MM.1S (cell line): Measurements from ENCODE around the gene AIP.

Experiments
- DNase-seq: peaks from one replicate; pipeline ENCODE4 v3.0.0-alpha.2; 2015
- H2AFZ ChIP-seq: fragments of 300-600 bp; sonication (generic); 2 replicates; pipeline ENCODE4 v1.6.0; 2016; ENCODE audit warnings: antibody characterized with exemption, low read length
- H3F3A ChIP-seq: fragments of 300-600 bp; sonication (generic); 2 replicates; pipeline ENCODE4 v1.6.1; 2016; ENCODE audit warnings: mild to moderate bottlenecking, antibody characterized with exemption, low read length, moderate library complexity, mixed read lengths; ENCODE audit not compliant: insufficient read depth
- H3K27ac ChIP-seq: fragments of 300-600 bp; sonication (generic); 2 replicates; pipeline ENCODE4 v1.5.1; 2016; ENCODE audit warnings: mild to moderate bottlenecking, low read length
- H3K27me3 ChIP-seq: fragments of 300-600 bp; sonication (generic); replicated peaks from 2 replicates; pipeline ENCODE4 v1.6.0; 2016; ENCODE audit warnings: low read length; ENCODE audit not compliant: insufficient read depth
- H3K36me3 ChIP-seq: fragments of 300-600 bp; sonication (generic); replicated peaks from 2 replicates; pipeline ENCODE4 v1.6.1; 2016; ENCODE audit warnings: mild to moderate bottlenecking, low read length, mixed read lengths; ENCODE audit not compliant: insufficient read depth
- H3K4me1 ChIP-seq: fragments of 300-600 bp; sonication (generic); 2 replicates; pipeline ENCODE4 v1.6.1; 2016; ENCODE audit warnings: low read length, mixed read lengths
- H3K4me2 ChIP-seq: fragments of 300-600 bp; sonication (generic); 2 replicates; pipeline ENCODE4 v1.6.0; 2016; ENCODE audit warnings: low read depth, low read length
- H3K4me3 ChIP-seq: fragments of 300-600 bp; sonication (generic); 2 replicates; pipeline ENCODE4 v1.5.1; 2016; ENCODE audit warnings: low read length, mixed read lengths
- H3K79me2 ChIP-seq: fragments of 300-600 bp; sonication (generic); 2 replicates; pipeline ENCODE4 v1.6.1; 2016; ENCODE audit warnings: mixed run types, low read length, mixed read lengths
- H3K9ac ChIP-seq: fragments of 300-600 bp; sonication (generic); 2 replicates; pipeline ENCODE4 v1.6.1; 2016; ENCODE audit warnings: low read length, mixed read lengths
- H3K9me2 ChIP-seq: fragments of 300-600 bp; sonication (generic); replicated peaks from 2 replicates; pipeline ENCODE4 v1.6.1; 2016; ENCODE audit warnings: mild to moderate bottlenecking, low read length, mixed read lengths; ENCODE audit not compliant: insufficient read depth
- H3K9me3 ChIP-seq: fragments of 300-600 bp; sonication (generic); replicated peaks from 2 replicates; pipeline ENCODE4 v1.6.1; 2016; ENCODE audit warnings: mild to moderate bottlenecking, low read length, mixed read lengths; ENCODE audit not compliant: insufficient read depth
- H4K20me1 ChIP-seq: fragments of 300-600 bp; sonication (generic); 2 replicates; pipeline ENCODE4 v1.6.1; 2016; ENCODE audit warnings: mild to moderate bottlenecking, low read length, moderate library complexity, mixed read lengths; ENCODE audit not compliant: insufficient read depth
- CTCF ChIP-seq: fragments of 300-600 bp; sonication (generic); IDR thresholded peaks from 2 replicates; pipeline ENCODE4 v1.5.1; 2016; ENCODE audit warnings: antibody characterized with exemption, low read length, mixed read lengths
- EZH2 ChIP-seq: fragments of 300-600 bp; sonication (generic); optimal IDR thresholded peaks from 2 replicates; pipeline ENCODE3; 2017; ENCODE audit warnings: low read depth, mild to moderate bottlenecking, antibody characterized with exemption, low read length, mixed read lengths
- EZH2phosphoT487 ChIP-seq: fragments of 300-600 bp; sonication (generic); IDR thresholded peaks from 2 replicates; pipeline ENCODE4 v1.6.1; 2018; ENCODE audit warnings: antibody characterized with exemption, low read length

Gene AIP

GRCh38 chr11:67514116-67514515 lies 31.3 kb downstream of the AIP start:
- H3K79me2 ChIP-seq: no peaks in the 10 kb centered on the region
- H3K4me3 ChIP-seq: no peak overlapping the region
- DNase-seq: no peak
- no peaks in the 10 kb centered on the region for H3K36me3 ChIP-seq
- H2AFZ ChIP-seq: no peak overlapping the region
- TF ChIP-seq EZH2 (no peak), EZH2phosphoT487 (no peak)
- peaks cover 76% of the 10 kb centered on the region for H3K27me3 ChIP-seq
- no peak overlapping the region for H3K4me2 ChIP-seq
- no peak overlapping the region for H3K9ac ChIP-seq
- H3K27ac ChIP-seq: no peak overlapping the region
- H3F3A ChIP-seq: no peaks in the 10 kb centered on the region
- H3K4me1 ChIP-seq: no peaks in the 10 kb centered on the region
- no peaks in the 10 kb centered on the region for H3K9me3 ChIP-seq
- H4K20me1 ChIP-seq: no peaks in the 10 kb centered on the region; the same call in 1 of the 2 replicates
- no peaks in the 10 kb centered on the region for H3K9me2 ChIP-seq

GRCh38 chr11:67516806-67517205 lies 34.0 kb downstream of the AIP start:
- H3K4me1 ChIP-seq: no peaks in the 10 kb centered on the region
- no peak overlapping the region for H3K9ac ChIP-seq
- peaks cover 71% of the 10 kb centered on the region for H3K27me3 ChIP-seq
- no peak for DNase-seq
- no peaks in the 10 kb centered on the region for H3K79me2 ChIP-seq
- H3K4me2 ChIP-seq: no peak overlapping the region
- no peak overlapping the region for H3K4me3 ChIP-seq
- H3K27ac ChIP-seq: no peak overlapping the region
- no peaks in the 10 kb centered on the region for H3K9me2 ChIP-seq
- no peaks in the 10 kb centered on the region; the same call in 1 of the 2 replicates for H4K20me1 ChIP-seq
- no peaks in the 10 kb centered on the region for H3K36me3 ChIP-seq
- no peaks in the 10 kb centered on the region for H3K9me3 ChIP-seq
- H2AFZ ChIP-seq: no peak overlapping the region
- no peaks in the 10 kb centered on the region for H3F3A ChIP-seq
- TF ChIP-seq CTCF (no peak), EZH2phosphoT487 (no peak), EZH2 (no peak)

- no peaks in the 10 kb centered on the region for H3K9me3 ChIP-seq
- H3K9ac ChIP-seq: no peak overlapping the region
- no peak overlapping the region for H2AFZ ChIP-seq
- no peak overlapping the region for H3K27ac ChIP-seq
- H4K20me1 ChIP-seq: no peaks in the 10 kb centered on the region; the same call in 1 of the 2 replicates
- no peaks in the 10 kb centered on the region for H3K9me2 ChIP-seq
- H3K79me2 ChIP-seq: no peaks in the 10 kb centered on the region
- no peaks in the 10 kb centered on the region for H3K36me3 ChIP-seq
- DNase-seq: no peak
- TF ChIP-seq EZH2phosphoT487 (no peak), CTCF (no peak), EZH2 (no peak)
- H3K4me3 ChIP-seq: no peak overlapping the region
- no peak overlapping the region for H3K4me2 ChIP-seq
- H3F3A ChIP-seq: no peaks in the 10 kb centered on the region
- H3K27me3 ChIP-seq: peaks cover 71% of the 10 kb centered on the region
- no peaks in the 10 kb centered on the region for H3K4me1 ChIP-seq
These were observed 35.1 kb downstream of the AIP start for GRCh38 chr11:67517784-67518552.

GRCh38 chr11:67519726-67520125 lies 36.9 kb downstream of the AIP start:
- no peak overlapping the region for H3K4me2 ChIP-seq
- TF ChIP-seq CTCF (no peak), EZH2phosphoT487 (no peak), EZH2 (no peak)

More at GRCh38 chr11:67519726-67520125, 36.9 kb downstream of the AIP start:
- Histone ChIP-seq H2AFZ (no peak overlapping the region), H3K79me2 (no peaks in the 10 kb centered on the region), H3K27ac (no peak overlapping the region), H3K4me3 (no peak overlapping the region), H3K9me3 (no peaks in the 10 kb centered on the region), H3K9me2 (no peaks in the 10 kb centered on the region), H3K36me3 (no peaks in the 10 kb centered on the region), H3K4me1 (no peaks in the 10 kb centered on the region), H3K9ac (no peak overlapping the region), H3K27me3 (peaks cover 73% of the 10 kb centered on the region), H4K20me1 (no peaks in the 10 kb centered on the region), H3F3A (no peaks in the 10 kb centered on the region)
- no peak for DNase-seq
